Measurements from ENCODE around the gene PCCA. TPM values are rescaled to one million over a fixed set of nuclear protein-coding genes. Genes with fewer than 3 reads are reported as not detected.
"Not testable (repeated sequence)": the region's sequence is repeated elsewhere in the genome, so short reads cannot be mapped to it uniquely, and the experiment has no call there.

PCCA gene
- total and polyA plus RNA-seq, 2 donors (not counting 1 experiment from before 2014, with no cell fraction given) = 11.2 to 73.0 TPM

DNA sequence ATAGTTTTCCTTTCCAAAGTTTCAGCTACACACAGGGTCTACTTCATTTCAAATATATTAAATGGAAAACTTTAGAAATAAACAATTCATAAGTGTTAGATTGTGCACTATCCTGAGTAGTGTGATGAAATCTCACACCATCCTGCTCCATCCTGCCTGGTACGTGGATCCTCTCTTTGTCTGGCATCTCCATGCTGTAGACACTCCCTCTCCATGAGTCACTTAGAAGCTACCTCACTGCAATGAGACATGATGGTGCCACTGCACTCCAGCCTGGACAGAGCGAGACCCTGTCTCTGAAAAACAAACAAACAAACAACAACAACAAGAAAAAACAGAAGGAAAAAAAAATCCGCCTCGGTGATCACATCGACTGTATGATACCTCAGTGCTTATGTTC, 191.8 kb downstream of the PCCA start:
- no peaks in the 10 kb centered on the region for H3K9me3 ChIP-seq (ENCODE audit: control insufficient read depth, insufficient read depth, low read depth, low read length)
- H4K20me1 ChIP-seq (ENCODE audit: control insufficient read depth, extremely low read depth, insufficient read depth, low read length) = no peaks in the 10 kb centered on the region
- DNase-seq (ENCODE audit: low read depth in 2 of 2) = peak in 1 of 2 donors; percentile 16
- no peak overlapping the region for H3K9ac ChIP-seq (ENCODE audit: insufficient read depth, low read length)
- TF ChIP-seq EZH2 (IDR thresholded peaks at IDR 0.05; ENCODE audit: low read length, missing control alignments) = no peak
- TF ChIP-seq, protein P1, sequence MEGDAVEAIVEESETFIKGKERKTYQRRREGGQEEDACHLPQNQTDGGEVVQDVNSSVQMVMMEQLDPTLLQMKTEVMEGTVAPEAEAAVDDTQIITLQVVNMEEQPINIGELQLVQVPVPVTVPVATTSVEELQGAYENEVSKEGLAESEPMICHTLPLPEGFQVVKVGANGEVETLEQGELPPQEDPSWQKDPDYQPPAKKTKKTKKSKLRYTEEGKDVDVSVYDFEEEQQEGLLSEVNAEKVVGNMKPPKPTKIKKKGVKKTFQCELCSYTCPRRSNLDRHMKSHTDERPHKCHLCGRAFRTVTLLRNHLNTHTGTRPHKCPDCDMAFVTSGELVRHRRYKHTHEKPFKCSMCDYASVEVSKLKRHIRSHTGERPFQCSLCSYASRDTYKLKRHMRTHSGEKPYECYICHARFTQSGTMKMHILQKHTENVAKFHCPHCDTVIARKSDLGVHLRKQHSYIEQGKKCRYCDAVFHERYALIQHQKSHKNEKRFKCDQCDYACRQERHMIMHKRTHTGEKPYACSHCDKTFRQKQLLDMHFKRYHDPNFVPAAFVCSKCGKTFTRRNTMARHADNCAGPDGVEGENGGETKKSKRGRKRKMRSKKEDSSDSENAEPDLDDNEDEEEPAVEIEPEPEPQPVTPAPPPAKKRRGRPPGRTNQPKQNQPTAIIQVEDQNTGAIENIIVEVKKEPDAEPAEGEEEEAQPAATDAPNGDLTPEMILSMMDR (conservative IDR thresholded peaks at IDR 0.05 in 1 of 2, IDR thresholded peaks at IDR 0.05 in 1 of 2; ENCODE audit: low read depth in 1 of 2, low read length in 2 of 2) = no peak
- no peaks in the 10 kb centered on the region for H3K79me2 ChIP-seq (ENCODE audit: control insufficient read depth, insufficient read depth, low read length)
- H3K4me3 ChIP-seq (replicated peaks in 1 of 4; ENCODE audit: control extremely low read depth in 1 of 4, insufficient read depth in 1 of 4, low read depth in 3 of 4, low read length in 4 of 4) = no peak overlapping the region
- no peak overlapping the region for H2AFZ ChIP-seq (ENCODE audit: low read length)
- H3K36me3 ChIP-seq (ENCODE audit: control insufficient read depth, insufficient read depth, low read length) = no peaks in the 10 kb centered on the region
- no peak overlapping the region for H3K4me2 ChIP-seq (ENCODE audit: extremely low read depth, insufficient read depth, low read length)
- H3K27ac ChIP-seq (ENCODE audit: insufficient read depth, low read length) = no peak overlapping the region
- no peaks in the 10 kb centered on the region for H3K27me3 ChIP-seq (ENCODE audit: control insufficient read depth, insufficient read depth, low read length)
- H3K4me1 ChIP-seq (ENCODE audit: control insufficient read depth, extremely low read depth, insufficient read depth, low read length) = no peaks in the 10 kb centered on the region

DNA sequence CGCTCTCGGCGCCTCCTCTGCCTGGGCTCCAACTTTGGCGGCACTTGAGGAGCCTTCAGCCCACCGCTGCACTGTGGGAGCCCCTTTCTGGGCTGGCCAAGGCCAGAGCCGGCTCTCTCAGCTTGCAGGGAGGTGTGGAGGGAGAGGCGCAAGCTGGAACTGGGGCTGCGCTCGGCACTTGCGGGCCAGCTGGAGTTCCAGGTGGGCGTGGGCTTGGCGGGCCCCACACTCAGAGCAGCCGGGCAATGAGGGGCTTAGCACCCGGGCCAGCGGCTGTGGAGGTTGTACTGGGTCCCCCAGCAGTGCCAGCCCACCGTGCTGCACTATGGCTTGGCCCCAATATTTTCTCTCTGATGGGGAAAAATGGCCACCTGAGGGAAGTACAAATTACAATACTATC, 193.4 kb downstream of the PCCA start:
- H3K27ac ChIP-seq (ENCODE audit: insufficient read depth, low read length); H3K36me3 ChIP-seq (ENCODE audit: control insufficient read depth, insufficient read depth, low read length); H3K27me3 ChIP-seq (ENCODE audit: control insufficient read depth, insufficient read depth, low read length); H4K20me1 ChIP-seq (ENCODE audit: control insufficient read depth, extremely low read depth, insufficient read depth, low read length); H3K9ac ChIP-seq (ENCODE audit: insufficient read depth, low read length); H3K4me1 ChIP-seq (ENCODE audit: control insufficient read depth, extremely low read depth, insufficient read depth, low read length); H3K4me2 ChIP-seq (ENCODE audit: extremely low read depth, insufficient read depth, low read length); H3K79me2 ChIP-seq (ENCODE audit: control insufficient read depth, insufficient read depth, low read length); H3K4me3 ChIP-seq (replicated peaks in 1 of 4; ENCODE audit: control extremely low read depth in 1 of 4, insufficient read depth in 1 of 4, low read depth in 3 of 4, low read length in 4 of 4); H2AFZ ChIP-seq (ENCODE audit: low read length); H3K9me3 ChIP-seq (ENCODE audit: control insufficient read depth, insufficient read depth, low read depth, low read length); DNase-seq (ENCODE audit: low read depth in 2 of 2): not testable (repeated sequence)

DNA sequence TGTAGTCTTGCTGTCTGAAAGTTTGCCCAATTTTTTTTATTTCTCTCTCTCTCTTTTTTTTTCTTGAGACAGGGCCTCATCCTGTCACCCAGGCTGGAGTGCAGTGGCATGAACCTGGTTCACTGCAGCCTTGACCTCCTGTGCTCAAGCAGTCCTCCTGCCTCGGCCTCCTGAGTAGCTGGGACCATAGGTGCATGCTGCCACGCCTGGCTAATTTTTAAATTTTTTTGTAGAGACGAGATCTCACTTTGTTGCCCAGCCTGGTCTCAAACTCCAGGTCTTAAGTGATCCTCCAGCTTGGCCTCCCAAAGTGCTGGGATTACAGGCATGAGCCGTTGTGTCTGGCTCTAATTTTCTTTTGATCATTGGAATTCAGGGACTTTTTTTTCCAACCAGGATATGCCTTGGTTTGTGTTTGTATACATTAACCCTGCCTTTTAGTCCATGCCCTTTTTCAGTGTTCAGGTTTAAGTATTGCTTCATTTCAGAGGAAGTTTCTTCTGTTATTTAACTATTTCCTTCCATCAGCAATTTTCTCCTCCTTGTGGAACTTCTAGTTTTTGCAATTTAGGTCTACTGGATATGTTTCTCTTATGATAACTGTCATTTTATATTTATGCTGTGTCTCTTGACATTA, 201.4 kb downstream of the PCCA start:
- H4K20me1 ChIP-seq (ENCODE audit: control insufficient read depth, extremely low read depth, insufficient read depth, low read length) = no peaks in the 10 kb centered on the region

More for the DNA sequence above, 201.4 kb downstream of the PCCA start:
- no peaks in the 10 kb centered on the region for H3K9me3 ChIP-seq (ENCODE audit: control insufficient read depth, insufficient read depth, low read depth, low read length)
- DNase-seq (ENCODE audit: low read depth in 2 of 2) = peak in 1 of 2 donors; percentile 27
- H3K36me3 ChIP-seq (ENCODE audit: control insufficient read depth, insufficient read depth, low read length) = no peaks in the 10 kb centered on the region
- TF ChIP-seq EZH2 (IDR thresholded peaks at IDR 0.05; ENCODE audit: low read length, missing control alignments) = no peak
- TF ChIP-seq, protein P1 (conservative IDR thresholded peaks at IDR 0.05 in 1 of 2, IDR thresholded peaks at IDR 0.05 in 1 of 2; ENCODE audit: low read depth in 1 of 2, low read length in 2 of 2) = no peak
- H3K27me3 ChIP-seq (ENCODE audit: control insufficient read depth, insufficient read depth, low read length) = no peaks in the 10 kb centered on the region
- no peak overlapping the region for H2AFZ ChIP-seq (ENCODE audit: low read length)
- H3K4me3 ChIP-seq (replicated peaks in 1 of 4; ENCODE audit: control extremely low read depth in 1 of 4, insufficient read depth in 1 of 4, low read depth in 3 of 4, low read length in 4 of 4) = no peak overlapping the region
- H3K4me2 ChIP-seq (ENCODE audit: extremely low read depth, insufficient read depth, low read length) = no peak overlapping the region
- no peaks in the 10 kb centered on the region for H3K4me1 ChIP-seq (ENCODE audit: control insufficient read depth, extremely low read depth, insufficient read depth, low read length)
- no peak overlapping the region for H3K9ac ChIP-seq (ENCODE audit: insufficient read depth, low read length)
- no peak overlapping the region for H3K27ac ChIP-seq (ENCODE audit: insufficient read depth, low read length)
- H3K79me2 ChIP-seq (ENCODE audit: control insufficient read depth, insufficient read depth, low read length) = no peaks in the 10 kb centered on the region
